ENCODE results near the gene CTAGE9.

Gene CTAGE9

GRCh38 chr6:131693384-131693783 lies 17.4 kb downstream of the CTAGE9 start:
- no peak overlapping the region for H3K27ac ChIP-seq
- TF ChIP-seq CTCF (conservative IDR thresholded peaks at IDR 0.05): no peak
- TF ChIP-seq ZFX (IDR thresholded peaks at IDR 0.05): no peak

- no peak overlapping the region for H3K27ac ChIP-seq
- TF ChIP-seq ZFX (IDR thresholded peaks at IDR 0.05) (no peak), CTCF (conservative IDR thresholded peaks at IDR 0.05) (no peak)
These were observed 18.2 kb downstream of the CTAGE9 start for GRCh38 chr6:131692589-131692988.

- TF ChIP-seq CTCF (conservative IDR thresholded peaks at IDR 0.05) (no peak), ZFX (IDR thresholded peaks at IDR 0.05) (no peak)
- H3K27ac ChIP-seq: no peak overlapping the region
These were observed 18.8 kb downstream of the CTAGE9 start for GRCh38 chr6:131692031-131692430.

- no peak overlapping the region for H3K27ac ChIP-seq
- TF ChIP-seq CTCF (conservative IDR thresholded peaks at IDR 0.05) (no peak), ZFX (IDR thresholded peaks at IDR 0.05) (no peak)
These were observed 22.5 kb downstream of the CTAGE9 start for GRCh38 chr6:131688286-131688685.

GRCh38 chr6:131687022-131687421 lies 23.8 kb downstream of the CTAGE9 start:
- H3K27ac ChIP-seq: no peak overlapping the region
- TF ChIP-seq ZFX (IDR thresholded peaks at IDR 0.05): no peak
- no peak for TF ChIP-seq CTCF (conservative IDR thresholded peaks at IDR 0.05)

DNA sequence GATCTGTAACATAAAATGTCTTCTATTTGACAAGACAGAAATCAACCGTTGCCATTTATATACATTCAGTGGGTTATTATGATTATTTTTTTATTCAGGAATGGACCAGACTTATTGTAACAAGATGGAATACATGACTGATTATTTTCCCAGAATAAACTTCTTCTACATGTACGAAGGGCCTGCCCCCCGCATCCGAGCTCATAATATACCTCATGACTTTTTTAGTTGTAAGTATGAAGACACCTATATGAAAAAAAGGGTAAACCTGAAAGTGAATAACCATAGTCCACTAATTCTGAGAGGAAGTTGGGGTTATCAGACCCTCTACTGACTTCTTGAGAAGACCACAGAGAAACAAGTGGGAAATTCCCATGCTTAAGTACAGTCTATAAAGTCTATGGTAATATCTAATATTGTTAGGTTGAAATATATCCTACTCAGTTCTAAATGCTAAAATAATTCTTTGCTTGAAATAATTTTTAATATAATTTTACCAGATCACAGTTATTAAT lies 25.5 kb downstream of the CTAGE9 start:
- TF ChIP-seq CTCF (conservative IDR thresholded peaks at IDR 0.05) (no peak), ZFX (IDR thresholded peaks at IDR 0.05) (no peak)
- no peak overlapping the region for H3K27ac ChIP-seq

GRCh38 chr6:131683479-131683878 lies 27.3 kb downstream of the CTAGE9 start:
- TF ChIP-seq CTCF (conservative IDR thresholded peaks at IDR 0.05) (no peak), ZFX (IDR thresholded peaks at IDR 0.05) (no peak)

More at GRCh38 chr6:131683479-131683878, 27.3 kb downstream of the CTAGE9 start:
- peak overlapping the region; percentile 59 for H3K27ac ChIP-seq

Data from C4-2B (cell line).